Common myeloid progenitor, CD34-positive (primary cell): ENCODE results near the gene DRAM1.
A peak's percentile ranks its signal among the peaks of the same experiment; 100 is the strongest.

Experiments used
- CTCF ChIA-PET: fragments of 350-600 bp; sonication (Branson Sonifier 250); formaldehyde crosslinking; loops from one replicate; lab custom pipeline; 2021; ENCODE audit warnings: antibody characterized with exemption; lab: Charles Lee
- POLR2A ChIA-PET: fragments of 350-600 bp; sonication (Branson Sonifier 250); formaldehyde crosslinking; loops from one replicate; lab custom pipeline; 2021; ENCODE audit warnings: antibody characterized with exemption; lab: Charles Lee
- DNase-seq, 3 donors: peaks; one replicate each; pipeline versions ENCODE4 v3.0.0 to v3.0.0-alpha.2; 2013
- H3K27ac ChIP-seq, 2 experiments: 1 replicate in 1 of 2; 2 replicates in 1 of 2; pipeline ENCODE4 v1.7.0; 2013; ENCODE audit warnings: inconsistent platforms in 2 of 2, low read length in 2 of 2, mild to moderate bottlenecking in 2 of 2, low read depth in 1 of 2, moderate library complexity in 1 of 2; ENCODE audit not compliant: severe bottlenecking in 2 of 2, insufficient read depth in 1 of 2, poor library complexity in 1 of 2
- H3K27me3 ChIP-seq, 5 experiments: replicated peaks in 2 of 5; 1 replicate in 3 of 5; 2 replicates in 2 of 5; pipeline versions ENCODE4 v1.6.1 to v1.7.0; 2013; ENCODE audit warnings: low read length in 4 of 5, mild to moderate bottlenecking in 2 of 5, moderate library complexity in 2 of 5, inconsistent platforms in 1 of 5; ENCODE audit not compliant: insufficient read depth in 5 of 5, control insufficient read depth in 4 of 5
- H3K36me3 ChIP-seq, 4 experiments: 1 replicate in 2 of 4; 2 replicates in 2 of 4; pipeline versions ENCODE4 v1.6.1 to v1.7.0; 2013; ENCODE audit warnings: low read length in 3 of 4, control low read depth in 1 of 4, mild to moderate bottlenecking in 1 of 4; ENCODE audit not compliant: control insufficient read depth in 4 of 4, insufficient read depth in 4 of 4
- H3K4me1 ChIP-seq, 4 experiments: 1 replicate in 3 of 4; 2 replicates in 1 of 4; pipeline versions ENCODE4 v1.6.1 to v1.7.1; 2013; ENCODE audit warnings: low read length in 3 of 4, mild to moderate bottlenecking in 3 of 4, control low read depth in 1 of 4, inconsistent platforms in 1 of 4, moderate library complexity in 1 of 4; ENCODE audit not compliant: control insufficient read depth in 4 of 4, insufficient read depth in 4 of 4; ENCODE audit errors: control extremely low read depth in 1 of 4
- H3K4me3 ChIP-seq, 7 experiments: 1 replicate in 4 of 7; 2 replicates in 3 of 7; pipeline versions ENCODE4 v1.5.1 to v1.7.0; 2013; ENCODE audit warnings: mild to moderate bottlenecking in 7 of 7, low read length in 6 of 7, moderate library complexity in 6 of 7, inconsistent platforms in 2 of 7, low read depth in 2 of 7, control low read depth in 1 of 7; ENCODE audit not compliant: insufficient read depth in 4 of 7, control insufficient read depth in 1 of 7; ENCODE audit errors: extremely low read depth in 1 of 7
- H3K9me3 ChIP-seq, 5 experiments: 1 replicate in 4 of 5; 2 replicates in 1 of 5; pipeline versions ENCODE4 v1.6.1 to v1.7.1; 2013; ENCODE audit warnings: low read length in 4 of 5, mild to moderate bottlenecking in 2 of 5, inconsistent platforms in 1 of 5, low read depth in 1 of 5, moderate library complexity in 1 of 5; ENCODE audit not compliant: control insufficient read depth in 4 of 5, insufficient read depth in 2 of 5; ENCODE audit errors: control extremely low read depth in 1 of 5
- whole genome bisulfite sequencing: methylation state at CpG from one replicate; pipeline ENCODE4 v1.1.5; 2013; ENCODE audit not compliant: insufficient coverage; 5-methylcytosine and 5-hydroxymethylcytosine counted together

Gene DRAM1

DNA sequence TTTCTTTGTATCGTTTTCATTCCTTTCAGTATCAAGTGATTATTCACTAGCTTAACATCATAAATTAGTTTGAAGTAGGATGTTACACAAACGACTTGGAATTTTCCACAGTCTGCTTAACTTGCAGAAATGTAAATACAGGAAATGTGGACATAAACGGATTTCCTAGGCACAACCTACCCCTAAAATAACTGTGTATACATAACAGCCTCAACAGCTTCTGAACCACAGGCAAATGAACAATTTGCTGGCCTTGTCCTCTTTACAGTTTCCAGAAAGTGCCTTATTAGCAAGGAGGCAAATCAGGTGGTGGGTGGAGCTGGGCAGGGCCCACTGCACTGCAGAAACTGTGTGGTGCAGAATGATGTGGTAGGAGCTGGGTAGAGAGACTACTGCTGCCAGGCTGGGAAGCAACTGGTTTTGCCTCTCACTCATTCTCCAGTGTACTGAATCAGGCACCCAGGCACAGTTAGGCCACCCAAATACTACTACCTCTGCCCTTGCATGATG lies 14.1 kb downstream of the DRAM1 start:
- peak overlapping the region in 3 of 7 experiments; percentile 22 to 66 (median 38) for H3K4me3 ChIP-seq
- H3K4me1 ChIP-seq, result peaks cover 12 to 48% (median 38%) of the 10 kb centered on the region in 4 experiments
- no peaks in the 10 kb centered on the region for H3K36me3 ChIP-seq
- peak overlapping the region; percentile 19 to 68 for H3K27ac ChIP-seq
- no peaks in the 10 kb centered on the region for H3K9me3 ChIP-seq
- CTCF ChIA-PET, result interaction anchor here (0.5 to 2.0 kb wide), 12 partner anchors 8 to 1726 kb away, joined by 3 to 7 read pairs (median 3); partner anchors contain the start of genes DRAM1 and GNPTAB
- peak in 2 of 3 donors; percentile 71 to 81 for DNase-seq
- POLR2A ChIA-PET, result interaction anchor here (1.1 kb wide), 1 partner anchor 11 kb away, joined by 9 read pairs; no protein-coding TSS in a partner anchor
- WGBS, result no CpG with 5 or more reads among the region's 3 CpGs
- H3K27me3 ChIP-seq, result no peaks in the 10 kb centered on the region

DNA sequence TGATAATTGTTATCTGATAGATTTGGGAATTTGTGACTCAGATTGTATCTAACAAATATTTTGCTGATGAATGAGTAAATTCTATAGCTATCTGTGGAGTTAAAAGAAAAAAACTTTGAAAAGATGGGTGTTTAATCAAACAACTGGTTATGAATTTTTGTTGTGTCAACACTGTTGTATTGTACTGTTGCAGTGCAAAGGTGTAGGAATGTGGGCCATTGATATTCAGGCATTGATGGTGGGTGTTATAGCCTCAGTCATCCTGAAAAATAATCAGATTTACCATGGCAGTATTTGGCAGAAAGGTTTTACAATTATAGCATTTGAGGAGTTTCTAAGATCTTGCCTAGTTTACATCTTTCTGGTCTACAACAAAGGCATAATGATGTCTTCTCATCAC lies 15.4 kb downstream of the DRAM1 start:
- no peak for DNase-seq
- H3K4me3 ChIP-seq, result no peak overlapping the region
- H3K27ac ChIP-seq, result peak overlapping the region; percentile 36 to 68
- H3K27me3 ChIP-seq, result no peaks in the 10 kb centered on the region
- POLR2A ChIA-PET, result no interaction called here
- no peaks in the 10 kb centered on the region for H3K9me3 ChIP-seq
- peaks cover 12 to 45% (median 37%) of the 10 kb centered on the region in 4 experiments for H3K4me1 ChIP-seq
- no peaks in the 10 kb centered on the region for H3K36me3 ChIP-seq
- CTCF ChIA-PET, result interaction anchor here (1.1 to 1.2 kb wide), 3 partner anchors 53 to 62 kb away, joined by 3 to 4 read pairs (median 3); partner anchors contain the start of gene GNPTAB

- no peaks in the 10 kb centered on the region for H3K27me3 ChIP-seq
- H3K4me3 ChIP-seq, result no peak overlapping the region
- 96% methylated on average over 2 of the region's 3 CpGs for WGBS
- ChIA-PET CTCF (interaction anchor here (0.6 to 1.8 kb wide), 4 partner anchors 60 to 577 kb away, joined by 3 to 4 read pairs (median 3); no protein-coding TSS in a partner anchor), POLR2A (interaction anchor here (1.1 kb wide), 1 partner anchor 10 kb away, joined by 9 read pairs; no protein-coding TSS in a partner anchor)
- peaks cover 0 to 20% (median 5%) of the 10 kb centered on the region in 4 experiments for H3K36me3 ChIP-seq
- no peak for DNase-seq
- H3K27ac ChIP-seq, result no peak overlapping the region
- no peaks in the 10 kb centered on the region for H3K9me3 ChIP-seq
- peaks cover 4 to 37% (median 13%) of the 10 kb centered on the region in 4 experiments for H3K4me1 ChIP-seq
Observed at GRCh38 chr12:101901777-101902176, 24.4 kb downstream of the DRAM1 start.

DNA sequence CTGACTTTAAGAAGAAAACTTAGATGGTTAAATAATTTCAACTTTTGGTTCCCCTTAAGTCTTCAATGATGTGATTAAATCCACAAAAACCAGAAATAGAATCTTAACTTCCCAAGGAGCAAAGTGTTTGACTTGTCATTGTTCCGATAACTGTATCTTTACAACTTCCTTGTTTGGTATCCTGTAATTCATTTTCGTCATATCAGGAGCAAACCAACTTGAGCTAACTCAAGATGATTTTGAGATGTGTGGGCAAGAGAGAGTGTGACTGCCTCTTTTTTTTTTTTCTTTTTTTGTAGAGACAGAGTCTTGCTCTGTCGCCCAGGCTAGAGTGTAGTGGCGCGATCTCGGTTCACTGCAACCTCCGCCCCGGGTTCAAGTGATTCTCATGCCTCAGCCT lies 25.3 kb downstream of the DRAM1 start:
- Histone ChIP-seq H3K27ac (peak overlapping the region in 1 of 2 experiments; percentile 38), H3K9me3 (no peaks in the 10 kb centered on the region), H3K36me3 (peaks cover 0 to 20% (median 5%) of the 10 kb centered on the region in 4 experiments), H3K27me3 (no peaks in the 10 kb centered on the region), H3K4me1 (peaks cover 4 to 37% (median 13%) of the 10 kb centered on the region in 4 experiments), H3K4me3 (peak overlapping the region in 2 of 7 experiments; percentile 23 to 40)
- ChIA-PET CTCF (interaction anchor here (0.6 to 1.8 kb wide), 7 partner anchors 12 to 837 kb away, joined by 3 to 5 read pairs (median 3); no protein-coding TSS in a partner anchor), POLR2A (interaction anchor here (0.6 to 1.1 kb wide), 3 partner anchors 11 to 578 kb away, joined by 3 to 9 read pairs (median 3); no protein-coding TSS in a partner anchor)
- WGBS, result 0% methylated on average over 1 of the region's 8 CpGs
- peak; percentile 73 to 93 (median 86) for DNase-seq

- ChIA-PET CTCF (interaction anchor here (0.9 to 1.3 kb wide), 3 partner anchors 14 to 85 kb away, joined by 3 to 4 read pairs (median 3); no protein-coding TSS in a partner anchor), POLR2A (no interaction called here)
- no peak overlapping the region for H3K4me3 ChIP-seq
- WGBS, result 100% methylated on average over 1 of the region's 2 CpGs
- no peaks in the 10 kb centered on the region for H3K9me3 ChIP-seq
- peaks cover 4 to 29% (median 13%) of the 10 kb centered on the region in 4 experiments for H3K4me1 ChIP-seq
- H3K36me3 ChIP-seq, result peaks cover 2 to 14% (median 4%) of the 10 kb centered on the region in 4 experiments
- no peaks in the 10 kb centered on the region for H3K27me3 ChIP-seq
- no peak for DNase-seq
- H3K27ac ChIP-seq, result no peak overlapping the region
Observed at GRCh38 chr12:101906226-101906625, 28.8 kb downstream of the DRAM1 start.

DNA sequence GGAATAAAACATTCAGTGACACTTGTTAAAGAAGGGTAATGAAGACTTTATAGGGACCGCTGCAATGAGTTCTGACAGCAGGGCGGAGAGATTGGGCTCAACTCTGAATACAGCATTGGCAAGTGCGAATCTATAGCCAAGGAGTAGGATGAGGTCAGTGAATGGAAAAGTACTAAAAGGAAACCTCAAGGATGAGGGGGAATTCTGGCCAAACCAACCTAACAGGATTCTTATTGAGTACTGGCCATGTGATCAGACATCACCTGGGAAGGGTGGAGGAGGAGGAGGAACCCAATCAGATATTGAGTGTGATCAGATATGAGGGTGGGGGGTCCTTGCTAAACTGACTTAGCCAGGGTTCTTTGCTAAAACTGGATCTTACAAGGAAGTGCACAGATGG lies 31.0 kb downstream of the DRAM1 start:
- Histone ChIP-seq H3K4me1 (peaks cover 0 to 8% (median 2%) of the 10 kb centered on the region in 4 experiments), H3K27me3 (no peaks in the 10 kb centered on the region), H3K36me3 (peaks cover 3 to 14% (median 4%) of the 10 kb centered on the region in 4 experiments), H3K9me3 (no peaks in the 10 kb centered on the region), H3K4me3 (no peak overlapping the region), H3K27ac (no peak overlapping the region)
- WGBS, result 100% methylated on average over 3 of the region's 3 CpGs
- CTCF ChIA-PET, result no interaction called here
- DNase-seq, result no peak
- POLR2A ChIA-PET, result no interaction called here

DNA sequence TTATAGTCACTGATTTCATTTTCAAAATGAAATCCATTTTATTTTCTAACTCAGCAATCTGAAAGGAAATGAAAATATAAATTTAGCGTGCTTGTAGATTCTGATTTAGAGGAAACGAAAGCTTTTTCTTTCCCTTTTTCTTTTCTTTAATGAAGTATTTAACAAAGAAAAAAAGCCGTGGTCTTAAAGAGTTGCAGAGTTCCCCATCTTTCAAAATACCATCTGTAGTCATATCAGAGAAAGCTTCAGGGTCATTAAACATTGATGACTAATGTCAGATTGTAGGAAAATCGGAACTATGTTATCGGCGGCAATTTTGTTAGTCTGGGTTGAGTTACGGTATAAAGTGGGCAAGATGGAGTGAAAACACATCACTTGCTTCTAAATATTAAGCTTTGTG lies 32.3 kb downstream of the DRAM1 start:
- POLR2A ChIA-PET, result no interaction called here
- no peaks in the 10 kb centered on the region for H3K9me3 ChIP-seq
- H3K27me3 ChIP-seq, result no peaks in the 10 kb centered on the region
- H3K27ac ChIP-seq, result no peak overlapping the region
- CTCF ChIA-PET, result no interaction called here
- H3K36me3 ChIP-seq, result peaks cover 3 to 17% (median 4%) of the 10 kb centered on the region in 4 experiments
- no peak overlapping the region for H3K4me3 ChIP-seq
- DNase-seq, result no peak
- WGBS, result no CpG with 5 or more reads among the region's 7 CpGs
- H3K4me1 ChIP-seq, result peaks cover 0 to 2% (median 0%) of the 10 kb centered on the region in 4 experiments
